NCI-H82 treated with DMSO at 0.1 percent for 48 hours (cell line): Measurements from ENCODE around the gene HYDIN.
A peak's percentile ranks its signal among the peaks of the same experiment; 100 is the strongest.

Experiments used
- DNase-seq: peaks from one replicate; lab custom pipeline; 2025; ENCODE audit not compliant: unreplicated experiment; lab: John Stamatoyannopoulos, UW

HYDIN gene

DNA sequence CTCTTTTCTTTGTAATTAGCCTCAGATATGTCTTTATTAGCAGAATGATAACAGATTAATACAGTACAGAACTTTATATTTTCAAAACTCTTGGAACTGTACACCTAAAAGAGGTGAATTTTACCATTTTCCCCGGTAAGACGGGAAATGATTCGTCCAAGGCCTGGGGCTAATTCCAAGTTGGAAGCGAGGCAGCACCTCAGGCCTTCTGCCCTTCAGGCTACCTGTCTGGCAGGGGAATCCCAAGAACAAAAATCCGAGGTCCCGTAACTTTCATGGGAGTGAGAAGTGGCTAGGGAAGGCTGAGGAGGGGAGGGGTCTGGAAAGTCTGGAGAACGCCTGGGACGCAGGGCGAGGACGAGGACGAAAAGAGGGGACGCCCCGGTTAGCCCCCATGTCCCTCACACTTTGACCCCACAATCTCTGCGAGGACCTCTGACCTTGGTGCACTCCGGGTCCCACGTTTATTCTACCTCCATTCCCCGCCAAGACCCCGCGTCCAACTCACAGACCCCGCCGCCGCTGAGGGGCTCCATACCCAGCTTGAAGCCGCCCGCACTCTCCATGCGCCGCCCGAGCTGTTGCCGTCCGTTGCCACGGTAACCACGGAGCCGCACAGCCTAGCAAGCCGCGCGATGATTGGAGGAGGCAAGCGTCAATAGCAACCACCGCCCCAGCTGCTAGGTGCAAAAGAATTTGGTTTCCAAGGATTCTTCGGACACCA, at the start of gene HYDIN:
TSS of gene HYDIN (minus strand) at position 601 of the 724 bp plus-strand sequence. CDS start 43,827 bp downstream, outside the sequence.
- no peak for DNase-seq

DNA sequence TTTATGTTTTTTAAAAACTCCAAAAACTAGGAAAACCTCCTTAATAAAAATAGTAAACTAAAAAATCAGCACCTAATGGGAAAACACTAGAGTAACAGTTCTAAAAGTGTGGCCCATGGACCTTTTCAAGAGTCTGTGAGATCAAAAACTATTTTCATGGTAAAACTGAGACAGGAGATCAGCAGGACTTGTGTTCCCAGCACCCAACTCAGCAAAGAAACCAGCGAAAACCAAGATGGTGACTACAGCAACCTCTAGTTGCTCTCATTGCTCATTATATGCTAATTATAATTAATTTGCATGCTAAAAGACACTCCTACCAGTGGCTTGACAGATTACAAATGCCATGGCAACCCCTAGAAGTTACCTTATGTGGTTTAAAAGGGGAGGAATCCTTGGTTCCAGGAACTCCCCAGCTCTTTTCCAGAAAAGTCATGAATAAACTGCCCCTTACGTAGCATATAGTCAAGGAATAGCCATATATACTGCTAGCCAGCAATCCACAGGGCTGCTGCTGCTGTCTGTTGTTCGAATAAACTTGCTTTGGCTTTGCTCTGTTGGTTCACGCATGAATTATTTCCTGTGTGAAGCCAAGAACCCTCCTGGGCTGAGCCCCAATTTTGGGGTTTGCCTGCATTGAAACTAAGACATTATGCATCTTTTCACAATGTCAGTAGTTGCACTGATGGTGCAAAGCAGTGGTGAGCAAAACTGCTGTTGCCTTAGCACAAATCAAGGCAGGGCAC, 46.2 kb upstream of the HYDIN start:
- DNase-seq: no peak

DNA sequence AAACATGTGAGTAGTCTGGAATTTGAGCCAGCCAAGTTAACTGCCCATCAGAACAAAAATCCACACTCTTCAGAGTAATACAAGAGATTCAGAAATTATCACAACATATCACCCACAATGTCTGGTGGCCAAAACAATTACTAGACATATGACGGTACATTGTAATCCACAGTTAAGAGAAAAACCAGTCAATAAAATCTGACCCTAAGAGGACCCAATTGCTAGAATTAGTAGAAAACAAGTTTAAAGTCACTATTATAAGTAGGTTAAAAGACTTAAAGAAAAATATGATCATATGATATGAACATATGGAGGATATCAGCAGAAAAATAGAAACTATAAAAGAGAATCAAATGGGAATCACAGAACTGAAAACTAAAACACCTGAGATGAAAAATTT, 42.9 kb upstream of the HYDIN start:
- no peak for DNase-seq

DNA sequence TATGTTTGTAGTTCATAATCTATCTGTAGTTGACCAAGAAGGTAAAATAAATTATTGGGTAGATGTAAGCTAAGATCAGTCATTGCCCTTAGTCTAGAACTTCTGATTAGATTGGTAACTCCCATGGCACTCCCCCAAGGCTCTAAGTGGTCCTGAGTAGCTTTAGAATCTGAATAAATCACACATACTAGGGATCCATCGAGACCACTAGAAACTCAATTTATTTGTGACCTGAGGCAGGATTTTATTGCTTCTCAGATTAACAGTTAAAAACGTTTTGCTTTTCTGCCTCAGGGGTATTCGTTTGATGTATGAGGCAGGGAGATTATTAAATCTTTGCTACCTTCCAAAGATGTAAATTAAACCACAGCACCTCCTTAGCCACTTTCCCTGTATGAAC, 33.8 kb upstream of the HYDIN start:
- no peak for DNase-seq

DNA sequence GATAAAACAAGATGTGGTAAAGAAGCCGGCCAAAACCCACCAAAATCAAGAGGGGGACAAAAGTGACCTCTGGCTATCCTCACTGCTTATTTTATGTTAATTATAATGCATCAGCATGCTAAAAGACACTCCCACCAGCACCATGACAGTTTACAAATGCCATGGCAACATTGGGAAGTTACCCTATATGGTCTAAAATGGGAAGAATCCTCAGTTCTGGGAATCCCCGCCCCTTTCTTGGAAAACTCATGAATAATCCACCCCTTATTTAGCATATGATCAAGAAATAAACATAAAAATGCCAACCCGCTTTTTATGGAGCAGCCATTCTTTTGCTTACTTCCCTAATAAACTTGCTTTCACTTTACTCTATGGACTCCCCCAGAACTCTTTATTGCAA, 33.1 kb upstream of the HYDIN start:
- no peak for DNase-seq

DNA sequence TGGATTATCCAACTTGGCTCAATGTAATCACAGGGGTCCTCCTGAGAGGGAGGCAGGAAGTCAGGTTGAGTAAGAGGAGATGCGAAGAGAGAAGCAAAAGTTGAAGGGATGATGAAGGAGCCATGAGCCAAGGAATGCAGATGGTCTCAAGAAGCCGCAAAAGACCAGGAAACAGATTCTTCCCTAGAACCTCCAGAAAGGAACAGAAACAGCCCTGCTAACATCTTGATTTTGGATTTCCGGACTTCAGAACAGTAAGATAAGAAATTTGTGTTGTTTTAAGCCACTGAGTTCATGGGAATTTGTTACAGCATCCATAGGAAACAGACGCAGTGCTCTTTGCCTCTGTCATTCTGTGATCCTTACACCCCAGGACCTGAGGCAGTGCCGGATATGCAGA, 31.9 kb upstream of the HYDIN start:
- DNase-seq: no peak

DNA sequence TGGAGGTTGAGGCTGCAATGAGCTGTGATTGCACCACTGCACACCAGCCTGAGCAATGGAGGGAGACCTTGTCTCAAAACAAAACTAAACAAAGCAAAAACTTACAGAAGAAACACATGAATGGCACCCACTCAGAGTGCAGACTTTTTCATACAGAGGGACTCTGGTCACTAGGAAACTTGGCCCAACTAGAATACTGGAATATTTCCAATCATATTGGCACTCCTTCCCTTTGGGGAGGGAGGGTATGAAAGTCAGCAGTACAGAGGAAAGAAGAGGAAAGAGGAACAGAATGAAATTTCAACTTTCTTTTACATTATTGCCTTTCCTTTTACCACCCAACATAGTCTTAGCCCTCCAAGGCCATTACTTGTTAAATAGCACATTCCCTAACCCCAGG, 30.5 kb upstream of the HYDIN start:
- no peak for DNase-seq

DNA sequence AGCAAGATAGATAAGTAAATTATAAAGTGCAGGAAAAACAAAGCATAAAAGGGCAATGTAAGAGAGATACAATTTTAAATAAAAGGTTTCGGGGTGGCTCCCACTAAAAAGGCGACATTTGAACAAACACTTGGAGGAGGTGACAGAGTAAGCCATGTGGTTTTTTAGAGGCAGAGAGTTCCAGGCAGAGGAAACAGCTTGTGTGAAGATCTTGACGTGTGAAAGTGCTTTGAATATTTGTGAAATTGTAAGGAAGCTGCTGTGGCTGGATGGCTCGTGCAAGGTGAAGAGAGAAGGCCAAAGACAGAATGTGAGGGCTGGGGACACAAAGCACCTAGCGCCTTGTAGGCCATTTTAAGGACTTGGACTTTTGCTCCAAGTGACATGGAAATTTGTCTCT, 28.6 kb upstream of the HYDIN start:
- DNase-seq: no peak

DNA sequence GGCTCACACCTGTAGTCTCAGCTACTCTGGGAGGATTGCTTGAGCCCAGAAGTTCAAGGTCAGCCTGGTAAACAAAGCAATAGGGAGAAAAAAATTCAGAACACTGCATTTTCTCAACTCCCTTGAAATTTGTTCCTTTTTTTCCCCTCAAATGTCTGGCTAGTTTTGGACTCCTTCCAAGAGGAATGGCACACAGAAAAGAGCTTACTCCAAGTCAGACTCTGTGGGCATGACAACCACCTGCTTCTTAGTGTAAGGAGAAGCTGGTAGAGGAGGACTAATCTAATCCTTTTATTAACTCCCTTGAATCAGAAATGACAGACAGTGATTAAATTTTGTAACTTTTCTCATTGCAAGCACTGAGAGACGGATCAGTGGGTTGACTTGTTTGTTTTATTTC, 27.9 kb upstream of the HYDIN start:
- no peak for DNase-seq

DNA sequence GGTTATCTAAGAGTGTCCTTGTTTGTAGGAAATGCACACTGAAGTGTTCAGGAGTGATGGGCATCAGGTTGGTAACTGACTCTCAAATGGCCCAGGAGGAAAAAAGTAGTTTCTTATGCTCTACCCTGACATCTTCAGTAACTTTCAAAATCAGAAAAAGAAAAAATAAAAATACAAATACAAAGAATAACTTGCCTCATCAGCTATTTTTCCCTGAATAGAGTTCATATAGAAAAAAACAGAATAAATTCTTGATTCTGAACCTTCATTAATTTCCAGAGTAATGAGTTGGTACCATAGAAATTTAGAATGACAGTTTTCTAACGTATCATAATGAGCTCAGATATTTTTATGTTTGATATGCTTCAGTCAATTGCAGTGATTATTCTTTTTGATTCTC, 27.2 kb upstream of the HYDIN start:
- no peak for DNase-seq

DNA sequence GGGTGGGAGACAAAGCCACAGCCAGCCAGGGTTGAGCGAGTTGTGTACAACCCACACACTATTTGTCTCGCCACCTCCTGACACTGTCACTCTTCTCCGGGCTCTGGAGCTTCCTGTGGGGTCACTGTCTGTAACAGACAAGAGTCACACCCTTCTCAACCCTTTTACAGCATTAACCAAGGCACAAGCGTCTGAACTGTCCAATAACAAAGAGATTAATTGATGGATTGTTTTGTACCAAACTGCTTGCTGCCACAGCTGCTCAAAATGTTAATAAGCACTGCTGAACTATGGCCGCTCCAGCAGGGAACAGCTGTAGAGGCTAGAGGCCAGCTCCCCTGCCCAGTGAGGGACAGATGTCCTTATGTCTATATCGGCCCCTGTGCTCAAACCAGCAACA, 25.2 kb upstream of the HYDIN start:
- DNase-seq: peak; percentile 65

DNA sequence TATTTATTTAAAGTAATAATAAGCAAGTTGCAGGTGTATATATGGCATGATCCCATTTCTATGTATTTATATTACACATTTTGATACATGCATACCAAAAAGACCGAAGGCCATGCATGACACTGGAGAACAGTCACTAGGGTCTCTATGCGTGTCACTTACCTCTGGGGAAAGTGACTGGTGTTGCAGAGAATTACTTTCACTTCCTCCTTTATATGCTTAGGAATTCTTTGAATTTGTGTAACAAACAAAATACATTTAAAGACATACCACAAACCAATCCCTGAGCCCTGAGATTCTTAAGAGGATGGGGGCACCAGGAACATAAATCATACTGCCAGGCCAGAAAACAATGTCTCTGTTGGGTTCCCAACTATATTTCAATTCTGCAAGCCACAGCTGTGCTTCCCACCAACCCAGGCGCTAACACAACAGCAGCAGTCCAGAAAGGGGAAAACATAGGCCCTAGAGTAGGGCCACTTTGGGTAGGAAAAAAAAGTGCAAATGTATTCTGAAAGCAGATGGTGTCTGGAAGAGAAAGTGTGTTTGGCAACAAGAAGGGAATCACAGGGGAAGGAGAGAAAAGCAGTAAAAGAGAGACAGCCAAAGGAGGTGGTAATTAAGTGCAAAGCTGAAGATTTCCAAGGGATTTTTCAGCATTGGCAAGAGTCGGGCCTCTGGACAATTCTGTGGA, 24.5 kb upstream of the HYDIN start:
- DNase-seq: peak; percentile 1

DNA sequence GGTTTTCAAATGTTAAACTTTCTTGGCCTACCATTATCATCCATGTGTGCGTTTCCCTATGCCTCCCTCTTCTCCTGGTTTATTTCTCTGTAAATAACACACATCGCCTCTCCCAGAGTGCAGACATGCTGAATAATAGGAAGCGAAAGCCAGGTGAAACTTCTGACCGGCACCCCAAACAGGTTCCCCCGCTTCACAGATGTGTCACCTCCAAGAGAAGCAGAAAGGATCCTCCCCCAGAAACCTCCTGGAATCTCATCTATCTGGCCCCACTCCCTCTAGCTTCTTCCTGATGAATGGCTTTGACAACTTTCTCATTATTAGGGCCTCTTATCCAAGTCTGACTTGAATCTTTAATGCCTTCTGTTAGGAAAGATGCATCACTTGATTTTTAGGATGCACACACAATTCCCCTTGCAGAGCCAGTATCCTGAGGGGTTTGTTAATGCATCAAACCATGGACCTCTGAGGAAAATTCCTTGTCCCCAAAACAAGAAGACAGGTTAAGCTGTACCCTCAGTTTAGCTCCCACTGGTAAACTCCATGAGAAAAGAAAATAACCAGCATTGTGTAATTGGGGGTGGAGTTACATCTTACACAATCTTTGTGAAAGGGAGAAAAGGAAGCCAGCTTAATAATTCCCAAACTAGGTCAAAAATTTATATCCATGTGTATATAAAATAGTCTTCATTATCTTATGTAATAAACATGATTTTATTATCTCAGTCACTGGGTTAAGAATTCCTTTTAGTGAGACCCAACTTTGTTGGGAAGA, 20.1 kb upstream of the HYDIN start:
- no peak for DNase-seq

DNA sequence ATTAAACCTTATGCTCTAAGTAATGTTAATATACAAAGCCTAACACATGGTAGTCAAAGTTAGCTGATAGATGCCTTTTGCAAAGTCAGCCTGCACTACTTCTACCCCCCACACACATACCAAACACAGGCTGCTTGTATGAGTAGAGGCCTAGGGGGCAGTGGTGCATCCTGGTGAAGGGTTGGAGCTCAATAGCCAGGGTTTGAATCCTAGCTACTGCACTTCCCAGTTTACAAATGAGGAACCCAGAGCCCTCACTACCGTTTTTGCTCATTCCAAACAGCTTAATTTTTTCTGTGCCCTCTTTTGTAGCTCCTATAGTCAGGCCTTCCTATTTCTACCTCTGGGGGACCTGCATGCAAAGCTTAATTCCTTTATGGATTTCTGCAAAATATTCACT, 18.9 kb upstream of the HYDIN start:
- DNase-seq: no peak

DNA sequence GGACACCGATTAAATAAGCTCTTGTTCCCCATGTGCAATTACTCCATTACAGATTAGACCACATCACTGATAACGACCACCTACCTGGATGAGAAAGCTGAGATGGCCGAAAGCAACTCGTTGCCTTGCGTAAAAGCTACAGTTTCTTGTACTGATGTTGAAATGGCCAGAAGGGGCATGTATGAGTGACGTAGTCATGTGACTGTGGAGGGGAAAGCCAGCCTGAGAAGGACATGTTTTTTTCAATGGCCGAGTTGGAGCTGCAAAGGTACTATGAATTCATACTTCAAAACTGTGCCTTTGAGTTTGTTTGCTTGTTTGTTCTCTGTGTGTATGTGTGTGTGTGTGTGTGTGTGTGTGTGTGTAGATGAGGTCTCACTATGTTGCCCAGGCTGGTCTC, 17.0 kb upstream of the HYDIN start:
- no peak for DNase-seq

DNA sequence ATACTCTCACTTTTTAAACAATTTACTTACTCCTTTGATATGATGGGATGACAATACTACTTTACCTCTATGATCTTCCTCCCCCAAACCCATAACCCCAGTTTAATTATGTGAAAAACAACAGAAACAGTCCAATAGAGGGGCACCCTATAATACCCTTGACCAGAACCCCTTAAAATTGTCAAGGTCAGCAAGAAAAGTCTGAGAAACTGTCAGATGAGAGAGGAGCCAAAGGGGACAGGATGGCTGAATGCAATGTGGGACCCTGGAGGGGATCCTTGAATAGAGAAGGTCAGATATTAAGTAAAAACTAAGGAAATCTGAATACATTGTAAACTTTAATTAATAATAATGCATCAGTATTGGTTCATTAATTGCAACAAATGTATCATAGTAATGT, 15.8 kb upstream of the HYDIN start:
- DNase-seq: no peak

DNA sequence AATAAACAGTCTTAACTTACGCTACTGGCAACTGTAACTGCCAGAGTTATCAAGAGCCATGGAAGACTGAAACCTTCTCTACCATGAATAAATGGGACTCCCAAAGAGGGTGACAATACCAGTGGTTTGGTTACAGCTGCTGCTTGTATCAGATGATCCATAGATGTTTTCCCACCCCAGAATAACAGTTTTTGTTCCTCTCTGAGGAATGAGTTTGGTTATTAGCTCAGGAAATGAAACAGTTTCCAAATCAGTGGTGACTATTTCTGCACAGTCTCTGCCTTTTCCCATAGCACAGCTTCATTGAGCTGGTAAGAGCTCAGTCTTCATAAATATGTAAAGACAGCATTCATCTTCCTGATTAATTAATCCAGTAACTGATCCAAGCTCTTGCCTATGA, 14.0 kb upstream of the HYDIN start:
- no peak for DNase-seq

DNA sequence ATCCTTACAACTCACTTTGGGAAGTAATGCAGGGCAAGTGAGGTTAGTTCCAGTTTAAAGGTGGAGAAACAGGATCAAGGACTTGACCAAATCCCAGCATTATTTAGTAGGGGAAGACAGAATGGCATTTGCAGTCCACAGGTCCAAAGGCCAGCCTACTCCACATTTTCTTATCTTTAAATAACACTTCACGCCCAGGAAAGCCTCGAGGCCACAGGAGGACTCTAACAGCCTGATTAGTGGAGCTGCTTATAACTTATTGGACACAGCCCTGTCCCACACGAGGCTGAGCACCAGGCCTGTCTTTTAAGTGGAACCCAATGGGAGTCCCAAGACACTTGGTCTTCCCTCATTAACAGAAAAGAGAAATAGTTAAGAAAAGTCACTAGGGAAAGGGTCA, 12.1 kb upstream of the HYDIN start:
- no peak for DNase-seq

DNA sequence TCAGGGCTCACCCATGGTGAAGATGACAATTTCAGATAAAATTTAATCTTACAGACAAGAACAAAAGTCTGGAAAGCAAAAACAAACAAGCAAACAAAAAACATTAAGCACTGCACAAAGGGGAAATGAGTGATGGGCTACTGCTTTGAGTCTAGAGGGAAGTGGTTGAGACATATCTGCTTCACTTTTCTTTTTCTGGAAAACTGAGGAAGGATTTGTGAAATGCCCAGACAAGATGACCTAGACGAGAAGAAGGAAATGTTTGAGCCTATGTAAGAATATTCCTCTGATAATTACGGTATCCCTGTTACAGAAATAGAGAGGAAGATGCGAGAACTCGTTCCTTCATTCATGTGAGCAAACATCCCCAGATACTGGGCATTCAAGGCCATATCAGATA, 11.5 kb upstream of the HYDIN start:
- DNase-seq: no peak

DNA sequence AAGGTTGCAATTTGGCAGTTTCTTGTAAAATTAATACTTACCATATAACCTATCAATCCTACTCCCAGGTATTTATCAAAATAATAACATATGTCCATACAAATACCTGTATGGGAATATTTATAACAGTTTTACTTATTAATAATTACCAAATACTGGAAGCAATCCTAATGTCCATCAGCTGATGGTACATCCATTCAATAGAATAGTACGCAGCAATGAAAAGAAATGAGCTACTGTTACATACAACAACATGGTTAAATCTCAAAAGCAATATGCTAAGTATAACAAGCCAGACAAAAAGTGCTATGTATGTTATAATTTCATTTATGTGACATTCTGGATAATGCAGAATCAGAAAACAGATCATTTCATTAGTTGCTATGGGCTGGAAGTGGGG, 1.2 kb downstream of the HYDIN start:
- no peak for DNase-seq
